Measurements from ENCODE around the gene MLXIPL. TPM values are rescaled to one million over a fixed set of nuclear protein-coding genes. Genes with fewer than 3 reads are reported as not detected.

The MLXIPL gene
- total RNA-seq, 1 experiment from 2014 or later, result 6.1 TPM

GRCh38 chr7:73646785-73647724, 22.7 kb upstream of the MLXIPL start:
- Histone ChIP-seq H4K20me1 (ENCODE audit: control insufficient read depth, insufficient read depth, insufficient read length) (no peaks in the 10 kb centered on the region), H3K14ac (ENCODE audit: insufficient read depth, low read length) (no peak overlapping the region; the same call in 1 of the 2 replicates), H3K79me1 (ENCODE audit: insufficient read depth, low read depth, low read length, poor library complexity, severe bottlenecking) (no peaks in the 10 kb centered on the region), H3K27ac (ENCODE audit: insufficient read length, low read depth, low read length) (no peak overlapping the region), H3K4ac (ENCODE audit: low read depth, low read length) (no peak overlapping the region), H3K23me2 (ENCODE audit: insufficient read length, low read depth, low read length, poor library complexity, severe bottlenecking) (peaks cover 8% of the 10 kb centered on the region), H2BK5ac (ENCODE audit: insufficient read length, low read length) (no peak overlapping the region), H3K4me1 (ENCODE audit: insufficient read depth, low read length) (0 out of 2 replicates have a peak, but pooled peaks cover 3% of the 10 kb centered on the region), H3K9ac (ENCODE audit: extremely low read depth, insufficient read length, low read length) (no peak overlapping the region), H4K5ac (ENCODE audit: insufficient read length, low read depth, low read length) (no peak overlapping the region), H2BK15ac (ENCODE audit: low read depth, low read length) (no peak overlapping the region), H3K4me2 (ENCODE audit: insufficient read depth, insufficient read length, low read length) (peak overlapping the region; percentile 67), H2BK12ac (ENCODE audit: insufficient read length, low read depth, low read length) (no peak overlapping the region), H4K91ac (ENCODE audit: insufficient read length, low read depth, low read length) (no peak overlapping the region), H3K79me2 (ENCODE audit: insufficient read depth, low read length) (no peaks in the 10 kb centered on the region), H3K27me3 (ENCODE audit: insufficient read depth, low read length) (peaks cover 4% of the 10 kb centered on the region; the same call in 1 of the 2 replicates), H2BK20ac (ENCODE audit: low read depth, low read length, poor library complexity, severe bottlenecking) (no peak overlapping the region), H3K18ac (ENCODE audit: insufficient read length, low read depth, low read length) (peak overlapping the region; percentile 5), H3K56ac (ENCODE audit: insufficient read length, low read depth, low read length) (no peak overlapping the region), H3K23ac (ENCODE audit: insufficient read length, low read depth, low read length) (no peak overlapping the region), H3T11ph (ENCODE audit: low read length) (no peak overlapping the region), H3K9me3 (ENCODE audit: control insufficient read depth, low read depth, low read length) (no peaks in the 10 kb centered on the region), H2BK120ac (ENCODE audit: low read depth, low read length, poor library complexity, severe bottlenecking) (no peak overlapping the region), H2AFZ (ENCODE audit: low read length) (no peak overlapping the region), H2AK5ac (ENCODE audit: insufficient read length, low read length) (no peak overlapping the region), H4K8ac (replicated peaks; ENCODE audit: insufficient read length, low read depth, low read length) (no peak overlapping the region)
- DNase-seq, result no peak
- Mint-ChIP-seq H3K4me3 (peak overlapping the region; percentile 54 to 82), H3K27me3 (ENCODE audit: low read depth) (peaks cover 81% of the 10 kb centered on the region), H3K36me3 (ENCODE audit: insufficient read depth in 1 of 3, low read depth in 3 of 3) (peaks cover 0 to 1% (median 0%) of the 10 kb centered on the region in 3 experiments; a peak in 2 of 7 replicates), H3K27ac (no peak overlapping the region), H3K9me3 (peaks cover 0 to under 1% of the 10 kb centered on the region in 2 experiments; a peak in 2 of 5 replicates), H3K4me1 (peaks cover 9 to 30% of the 10 kb centered on the region in 2 experiments)
- WGBS (ENCODE audit: extremely low coverage, insufficient read length, low lambda C conversion rate), result no CpG with 5 or more reads among the region's 16 CpGs
- TF ChIP-seq CTCF (conservative IDR thresholded peaks at IDR 0.05), result no peak

All from H9 (cell line).